Pancreas (tissue), 10 donors: ENCODE results near the gene FAM89A. TPM values are rescaled to one million over a fixed set of nuclear protein-coding genes. Genes with fewer than 3 reads are reported as not detected.
"Not testable (repeated sequence)": the region's sequence is repeated elsewhere in the genome, so short reads cannot be mapped to it uniquely, and the experiment has no call there.

ENCODE experiments used
- ATAC-seq, 4 donors: fragments of 200-7000 bp; cut with Tn5 transposase; one replicate each; pipeline versions ENCODE4 v1.8.0 to v1.9.1; 2020; ENCODE audit warnings: mild to moderate bottlenecking in 4 of 4, moderate library complexity in 4 of 4
- DNase-seq, 6 donors: peaks; one replicate each; pipeline ENCODE4 v3.0.0-alpha.2; 2020
- FAIRE-seq: peaks from 2 replicates; lab custom pipeline; 2012; peaks lifted over from hg19 to GRCh38; lab: Jason Lieb, UNC
- H3K27ac ChIP-seq, 4 donors: fragments of 200-600 bp; sonication (generic); 1 replicate in 3 of 4; 2 replicates in 1 of 4; pipeline versions ENCODE4 v1.5.0 to v1.8.0; 2020
- H3K27me3 ChIP-seq, 4 donors: fragments of 200-600 bp; one replicate each; pipeline ENCODE4 v1.8.0; 2021
- H3K36me3 ChIP-seq, 3 donors: fragments of 200-600 bp; sonication (generic) in 1 of 3; one replicate each; pipeline versions ENCODE4 v1.5.0 to v1.8.0; 2020 to 2021
- H3K4me1 ChIP-seq, 3 donors: fragments of 200-600 bp; one replicate each; pipeline ENCODE4 v1.8.0; 2021
- H3K4me3 ChIP-seq, 4 donors: fragments of 200-600 bp; sonication (generic) in 2 of 4; one replicate each; pipeline versions ENCODE4 v1.5.0 to v1.8.0; 2020 to 2021
- H3K9me3 ChIP-seq, 4 donors: fragments of 200-600 bp; one replicate each; pipeline ENCODE4 v1.8.0; 2021
- WGBS, 2 donors: extraction: QIAGEN DNeasy Blood & Tissue Kit; methylation state at CpG; one replicate each; pipeline ENCODE4 v1.1.7; 2013; 5-methylcytosine and 5-hydroxymethylcytosine counted together
- intact Hi-C, 3 donors: fragments of 100-400 bp; cut with DNase I; formaldehyde crosslinking; loops; one replicate each; pipeline versions ENCODE4 v1.11.1 to v1.14.2; 2022
- polyA plus RNA-seq, 2 donors: library from polyadenylated mRNA; stranded (reverse); fragments of 200-250 nt; gene quantifications; one replicate each; pipeline ENCODE4 v1.2.3, GENCODE V29; 2013
- total RNA-seq, 6 donors: library from RNA; stranded (reverse); fragmentation: NEBNext Ultra II Directional in 4 of 6; extraction: Animal tissue kit (Norgen Biotek cat#: 25700) in 4 of 6; gene quantifications; one replicate each; pipeline versions ENCODE4 v1.2.1 to v1.2.4, GENCODE V29; 2021 to 2023
- TF ChIP-seq, protein P1 (sequence below), 4 donors: fragments of 200-600 bp; sonication (generic) in 3 of 4; IDR thresholded peaks; one replicate each; pipeline versions ENCODE4 v1.5.0 to v1.8.0; 2021; ENCODE audit warnings: antibody characterized with exemption in 4 of 4
- donor health status: healthy with polysubstance abuse.
- donor health status: DM: no; HTN: no; CAD: no; lungs with moderate emphysema.
- donor health status: DM: no; HTN: no; CAD: no.
- donor health status: control.
- donor health status: control.
- donor health status: Bipolar disorder and iron deficiency.
- donor health status: DM: yes; HTN: yes; CAD: no.
- donor health status: DM: no; HTN: no; CAD: no.
- donor health status: DM: no; HTN: no; CAD: no.
- donor health status: DM: yes; HTN: yes; CAD: no.

Gene FAM89A
- total and polyA plus RNA-seq, 8 donors, result 3.5 to 10.2 (median 7.4) TPM

DNA sequence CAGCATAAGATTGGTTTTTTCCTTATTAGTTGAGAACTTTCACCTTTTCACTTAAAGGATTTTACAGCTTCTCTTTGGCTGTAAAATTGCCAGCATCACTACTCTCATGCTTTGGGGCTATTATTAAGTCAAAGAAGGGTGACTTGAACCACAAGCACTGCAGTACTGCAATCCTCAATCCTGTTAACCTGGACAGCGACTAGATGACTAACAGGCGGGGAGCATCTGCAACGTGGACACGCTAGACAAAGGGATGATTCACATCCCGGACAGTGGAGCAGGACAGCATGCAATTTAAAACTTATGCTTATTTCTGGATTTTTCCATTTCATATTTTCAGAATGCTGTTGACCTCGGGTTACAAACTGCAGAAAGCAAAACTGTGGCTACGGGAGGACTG, 53.1 kb downstream of the FAM89A start:
- DNase-seq (no peak), FAIRE-seq (no peak), ATAC-seq (no peak)
- 91 to 92% methylated on average over 7 of the region's 7 CpGs for WGBS, 2 donors
- Histone ChIP-seq H3K4me3 (no peak overlapping the region), H3K4me1 (peaks cover 10 to 14% (median 11%) of the 10 kb centered on the region in 3 donors), H3K27me3 (no peaks in the 10 kb centered on the region), H3K36me3 (no peaks in the 10 kb centered on the region), H3K9me3 (peaks cover 0 to 3% (median 0%) of the 10 kb centered on the region in 4 donors), H3K27ac (no peak overlapping the region)
- intact Hi-C loops, result no loop called here
- TF ChIP-seq, protein P1, sequence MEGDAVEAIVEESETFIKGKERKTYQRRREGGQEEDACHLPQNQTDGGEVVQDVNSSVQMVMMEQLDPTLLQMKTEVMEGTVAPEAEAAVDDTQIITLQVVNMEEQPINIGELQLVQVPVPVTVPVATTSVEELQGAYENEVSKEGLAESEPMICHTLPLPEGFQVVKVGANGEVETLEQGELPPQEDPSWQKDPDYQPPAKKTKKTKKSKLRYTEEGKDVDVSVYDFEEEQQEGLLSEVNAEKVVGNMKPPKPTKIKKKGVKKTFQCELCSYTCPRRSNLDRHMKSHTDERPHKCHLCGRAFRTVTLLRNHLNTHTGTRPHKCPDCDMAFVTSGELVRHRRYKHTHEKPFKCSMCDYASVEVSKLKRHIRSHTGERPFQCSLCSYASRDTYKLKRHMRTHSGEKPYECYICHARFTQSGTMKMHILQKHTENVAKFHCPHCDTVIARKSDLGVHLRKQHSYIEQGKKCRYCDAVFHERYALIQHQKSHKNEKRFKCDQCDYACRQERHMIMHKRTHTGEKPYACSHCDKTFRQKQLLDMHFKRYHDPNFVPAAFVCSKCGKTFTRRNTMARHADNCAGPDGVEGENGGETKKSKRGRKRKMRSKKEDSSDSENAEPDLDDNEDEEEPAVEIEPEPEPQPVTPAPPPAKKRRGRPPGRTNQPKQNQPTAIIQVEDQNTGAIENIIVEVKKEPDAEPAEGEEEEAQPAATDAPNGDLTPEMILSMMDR (IDR thresholded peaks at IDR 0.05), result no peak

- DNase-seq (no peak), FAIRE-seq (no peak), ATAC-seq (peak in 1 of 4 donors; percentile 14)
- H3K4me3 ChIP-seq, result no peak overlapping the region
- intact Hi-C loops, result no loop called here
- no peaks in the 10 kb centered on the region for H3K36me3 ChIP-seq
- H3K4me1 ChIP-seq, result peaks cover 7 to 13% (median 10%) of the 10 kb centered on the region in 3 donors
- H3K27ac ChIP-seq, result no peak overlapping the region
- WGBS, 2 donors, result 96 to 98% methylated on average over 6 of the region's 6 CpGs
- no peaks in the 10 kb centered on the region for H3K27me3 ChIP-seq
- TF ChIP-seq, protein P1 (IDR thresholded peaks at IDR 0.05), result no peak
- H3K9me3 ChIP-seq, result peaks cover 0 to 3% (median 0%) of the 10 kb centered on the region in 4 donors
Observed at GRCh38 chr1:230985711-230986110, 54.3 kb downstream of the FAM89A start.

DNA sequence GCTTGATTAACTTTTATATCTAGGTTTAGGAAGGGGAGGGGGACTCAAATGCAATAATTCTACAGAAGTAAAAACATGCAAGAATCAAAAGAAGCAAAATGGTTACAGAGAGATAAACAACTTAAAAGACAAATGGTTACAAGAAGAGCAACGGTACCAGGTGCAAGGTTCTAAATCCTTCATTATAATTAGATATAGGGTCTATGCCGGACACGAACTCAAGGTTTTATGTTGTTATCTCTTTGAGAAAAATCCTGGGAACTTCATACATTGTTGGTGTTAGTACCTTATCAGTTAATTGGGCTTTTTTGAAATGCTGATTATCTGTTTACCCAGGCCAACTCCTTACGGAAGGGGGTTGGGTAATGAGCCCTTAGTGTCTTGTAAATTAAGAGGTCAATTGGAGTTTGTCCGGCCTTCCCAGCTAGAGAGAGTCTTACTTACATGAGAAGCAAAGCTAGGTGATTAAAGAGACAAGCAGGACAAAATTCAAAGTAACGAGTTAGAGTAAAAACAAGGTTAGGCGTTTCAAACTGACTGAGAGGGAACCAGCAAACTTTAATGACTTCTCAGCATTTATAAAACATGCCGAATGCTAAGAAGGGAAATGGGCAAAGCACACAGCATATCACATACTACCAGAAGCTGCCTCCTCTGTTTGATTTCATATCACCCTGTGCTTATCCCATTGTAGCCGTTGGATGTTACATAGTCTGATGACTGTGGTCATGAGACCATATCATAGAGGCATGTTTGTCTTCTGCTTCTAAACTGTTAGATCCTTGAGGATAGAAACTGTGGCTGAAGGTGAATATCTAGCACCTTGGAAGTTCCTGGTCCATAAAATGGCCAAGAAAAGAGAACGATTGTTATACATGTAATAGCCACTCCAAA, 55.2 kb downstream of the FAM89A start:
- H3K9me3 ChIP-seq, H3K4me3 ChIP-seq, H3K36me3 ChIP-seq, DNase-seq, H3K27ac ChIP-seq, intact Hi-C loops, H3K27me3 ChIP-seq, FAIRE-seq: not testable (repeated sequence)
- ATAC-seq, result peak in 1 of 4 donors; percentile 18
- H3K4me1 ChIP-seq, result peaks cover 7 to 20% (median 10%) of the 10 kb centered on the region in 3 donors
- 42 to 53% methylated on average over 10 of the region's 10 CpGs for WGBS, 2 donors

DNA sequence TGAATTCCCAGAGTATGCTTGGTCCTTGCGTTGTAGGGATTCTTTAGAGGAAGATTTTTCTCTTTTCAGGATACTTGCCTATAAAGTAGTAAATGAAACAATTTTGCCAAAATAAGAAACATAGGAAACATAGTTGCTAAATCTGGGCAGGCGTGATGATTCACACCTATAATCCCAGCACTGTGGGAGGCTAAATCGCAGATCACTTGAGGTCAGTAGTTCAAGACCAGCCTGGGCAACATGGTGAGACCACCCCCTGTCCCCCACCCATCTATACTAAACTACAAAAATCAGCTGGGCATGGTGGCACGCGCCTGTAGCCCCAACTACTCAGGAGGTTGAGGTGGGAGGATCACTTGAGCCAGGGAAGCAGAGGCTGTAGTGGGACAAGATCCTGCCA, 56.2 kb downstream of the FAM89A start:
- Histone ChIP-seq H3K27ac (no peak overlapping the region), H3K9me3 (peaks cover 0 to 3% (median 0%) of the 10 kb centered on the region in 4 donors), H3K4me1 (peaks cover 7 to 22% (median 10%) of the 10 kb centered on the region in 3 donors), H3K36me3 (no peaks in the 10 kb centered on the region), H3K4me3 (no peak overlapping the region), H3K27me3 (no peaks in the 10 kb centered on the region)
- no peak for FAIRE-seq
- intact Hi-C loops, result no loop called here
- TF ChIP-seq, protein P1 (IDR thresholded peaks at IDR 0.05), result no peak
- 78 to 81% methylated on average over 5 of the region's 5 CpGs for WGBS, 2 donors
- no peak for DNase-seq
- no peak for ATAC-seq

GRCh38 chr1:230982696-230983095, 57.4 kb downstream of the FAM89A start:
- H3K27ac ChIP-seq, result no peak overlapping the region
- no peak for FAIRE-seq
- TF ChIP-seq, protein P1 (IDR thresholded peaks at IDR 0.05), result no peak
- no peak for ATAC-seq
- no peak for DNase-seq
- no peaks in the 10 kb centered on the region for H3K27me3 ChIP-seq
- no peaks in the 10 kb centered on the region for H3K36me3 ChIP-seq
- no peak overlapping the region for H3K4me3 ChIP-seq
- WGBS, 2 donors, result 76 to 78% methylated on average over 4 of the region's 4 CpGs
- no peaks in the 10 kb centered on the region for H3K9me3 ChIP-seq
- intact Hi-C loops, result no loop called here
- peaks cover under 1 to 22% (median 10%) of the 10 kb centered on the region in 3 donors for H3K4me1 ChIP-seq
